GM12878 (cell line): ENCODE results near the gene COL2A1.

Source experiments
- BCLAF1 ChIP-seq: fragments of 450-650 bp; IDR thresholded peaks from 2 replicates; pipeline ENCODE4 v1.6.1; 2017; ENCODE audit warnings: antibody characterized with exemption, mild to moderate bottlenecking, moderate library complexity
- CEBPB ChIP-seq, 2 experiments: fragments of 150-350 bp in 1 of 2; IDR thresholded peaks; 2 replicates each; pipeline ENCODE4 v1.6.1; 2012 to 2014; ENCODE audit warnings: low read depth in 2 of 2, low read length in 2 of 2, borderline replicate concordance in 1 of 2, inconsistent platforms in 1 of 2
- CREB1 ChIP-seq: IDR thresholded peaks from 2 replicates; pipeline ENCODE4 v1.6.1; 2012; ENCODE audit warnings: low read depth, mild to moderate bottlenecking, inconsistent platforms
- CTCF ChIP-seq, 3 experiments: IDR thresholded peaks in 2 of 3; conservative IDR thresholded peaks in 1 of 3; 2 replicates each; pipeline ENCODE4 v1.5.1; 2011; ENCODE audit warnings: low read depth in 3 of 3, low read length in 3 of 3, mild to moderate bottlenecking in 3 of 3, control low read depth in 2 of 3, moderate library complexity in 2 of 3, inconsistent platforms in 1 of 3, mixed read lengths in 1 of 3; ENCODE audit not compliant: control insufficient read depth in 2 of 3, insufficient read depth in 1 of 3; ENCODE audit errors: extremely low read depth in 1 of 3
- MTA3 ChIP-seq: IDR thresholded peaks from 2 replicates; pipeline ENCODE4 v1.6.1; 2012; ENCODE audit warnings: low read length, inconsistent platforms, borderline replicate concordance
- POLR2A ChIP-seq: IDR thresholded peaks from 2 replicates; pipeline ENCODE4 v1.6.1; 2011; ENCODE audit warnings: low read depth, mild to moderate bottlenecking, low read length
- POLR2AphosphoS5 ChIP-seq: IDR thresholded peaks from 2 replicates; pipeline ENCODE4 v1.6.1; 2011; ENCODE audit warnings: mild to moderate bottlenecking, low read length, inconsistent platforms
- SMAD1 ChIP-seq: fragments of 450-650 bp; IDR thresholded peaks from 2 replicates; pipeline ENCODE4 v1.6.1; 2018; ENCODE audit warnings: mild to moderate bottlenecking, low read depth; ENCODE audit not compliant: partially characterized antibody
- SMARCA5 ChIP-seq: fragments of 450-650 bp; IDR thresholded peaks from 2 replicates; pipeline ENCODE4 v1.6.1; 2017; ENCODE audit warnings: mild to moderate bottlenecking
- SUZ12 ChIP-seq: fragments of 200-600 bp; sonication (generic); IDR thresholded peaks from one replicate; pipeline ENCODE4 v1.6.1; 2018; ENCODE audit warnings: antibody characterized with exemption, mild to moderate bottlenecking; ENCODE audit not compliant: unreplicated experiment
- TF ChIP-seq, protein P1 (sequence below): fragments of 450-650 bp; IDR thresholded peaks from 2 replicates; pipeline ENCODE4 v1.6.1; 2017; ENCODE audit warnings: mild to moderate bottlenecking

- no peak for TF ChIP-seq CREB1
- TF ChIP-seq CTCF (IDR thresholded peaks at IDR 0.05 in 2 of 3, conservative IDR thresholded peaks at IDR 0.05 in 1 of 3; ENCODE audit: control insufficient read depth in 2 of 3, extremely low read depth in 1 of 3, insufficient read depth in 1 of 3, low read depth in 3 of 3, low read length in 3 of 3): no peak
- TF ChIP-seq POLR2AphosphoS5: no peak
- TF ChIP-seq MTA3: no peak
- TF ChIP-seq, protein P1, sequence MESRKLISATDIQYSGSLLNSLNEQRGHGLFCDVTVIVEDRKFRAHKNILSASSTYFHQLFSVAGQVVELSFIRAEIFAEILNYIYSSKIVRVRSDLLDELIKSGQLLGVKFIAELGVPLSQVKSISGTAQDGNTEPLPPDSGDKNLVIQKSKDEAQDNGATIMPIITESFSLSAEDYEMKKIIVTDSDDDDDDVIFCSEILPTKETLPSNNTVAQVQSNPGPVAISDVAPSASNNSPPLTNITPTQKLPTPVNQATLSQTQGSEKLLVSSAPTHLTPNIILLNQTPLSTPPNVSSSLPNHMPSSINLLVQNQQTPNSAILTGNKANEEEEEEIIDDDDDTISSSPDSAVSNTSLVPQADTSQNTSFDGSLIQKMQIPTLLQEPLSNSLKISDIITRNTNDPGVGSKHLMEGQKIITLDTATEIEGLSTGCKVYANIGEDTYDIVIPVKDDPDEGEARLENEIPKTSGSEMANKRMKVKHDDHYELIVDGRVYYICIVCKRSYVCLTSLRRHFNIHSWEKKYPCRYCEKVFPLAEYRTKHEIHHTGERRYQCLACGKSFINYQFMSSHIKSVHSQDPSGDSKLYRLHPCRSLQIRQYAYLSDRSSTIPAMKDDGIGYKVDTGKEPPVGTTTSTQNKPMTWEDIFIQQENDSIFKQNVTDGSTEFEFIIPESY: no peak
- TF ChIP-seq SMAD1: no peak
- no peak for TF ChIP-seq CEBPB (IDR thresholded peaks at IDR 0.05; ENCODE audit: borderline replicate concordance in 1 of 2, low read depth in 2 of 2, low read length in 2 of 2)
- TF ChIP-seq SUZ12: no peak
- no peak for TF ChIP-seq SMARCA5
- TF ChIP-seq BCLAF1: no peak
- TF ChIP-seq POLR2A: no peak
Measured at GRCh38 chr12:47967461-47968321, 36.6 kb downstream of the COL2A1 start.
